PC-3 (cell line): ENCODE measurements around the gene VIM. TPM values are rescaled to one million over a fixed set of nuclear protein-coding genes. Genes with fewer than 3 reads are reported as not detected.

Source experiments
- ATAC-seq: fragments of 200-7000 bp; cut with Tn5 transposase; 2 replicates; pipeline ENCODE4 v1.9.1; 2020; ENCODE audit warnings: mild to moderate bottlenecking, moderate library complexity
- BruUV-seq: library from RNA; stranded (reverse); fragments of 400-500 nt; replicated peaks from 2 replicates; lab custom pipeline; 2021; lab: Mats Ljungman, UMichigan
- CTCF ChIA-PET: fragments of 300-600 bp; sonication (Branson Sonifier 250); formaldehyde crosslinking; loops from one replicate; lab custom pipeline; 2022; ENCODE audit warnings: antibody characterized with exemption; lab: Charles Lee
- POLR2A ChIA-PET: fragments of 300-600 bp; sonication (Branson Sonifier 250); formaldehyde crosslinking; loops from one replicate; lab custom pipeline; 2022; ENCODE audit warnings: antibody characterized with exemption; ENCODE audit not compliant: unreplicated experiment; lab: Charles Lee
- DNase-seq: peaks from one replicate; pipeline ENCODE4 v3.0.0-alpha.2; 2015
- H2AFZ ChIP-seq: fragments of 300-600 bp; sonication (generic); 2 replicates; pipeline ENCODE4 v1.6.0; 2016; ENCODE audit warnings: antibody characterized with exemption, low read length
- H3F3A ChIP-seq: fragments of 300-600 bp; sonication (generic); one replicate; pipeline ENCODE4 v1.6.0; 2017; ENCODE audit warnings: antibody characterized with exemption, low read length, control low read depth, mild to moderate bottlenecking; ENCODE audit not compliant: unreplicated experiment
- H3K27ac ChIP-seq: fragments of 300-600 bp; sonication (generic); 2 replicates; pipeline ENCODE4 v1.5.1; 2016; ENCODE audit warnings: mild to moderate bottlenecking, low read length
- H3K27me3 ChIP-seq: fragments of 300-600 bp; sonication (generic); 2 replicates; pipeline ENCODE4 v1.6.1; 2016; ENCODE audit warnings: low read length, mixed read lengths
- H3K36me3 ChIP-seq: fragments of 300-600 bp; sonication (generic); 2 replicates; pipeline ENCODE4 v1.6.1; 2016; ENCODE audit warnings: low read depth, mixed run types, low read length, mixed read lengths
- H3K4me1 ChIP-seq: fragments of 300-600 bp; sonication (generic); 2 replicates; pipeline ENCODE4 v1.5.1; 2016; ENCODE audit warnings: low read length; ENCODE audit not compliant: insufficient read depth
- H3K4me2 ChIP-seq: fragments of 300-600 bp; sonication (generic); 2 replicates; pipeline ENCODE4 v1.6.0; 2016; ENCODE audit warnings: low read length
- H3K4me3 ChIP-seq: fragments of 300-600 bp; sonication (generic); 2 replicates; pipeline ENCODE4 v1.5.1; 2016; ENCODE audit warnings: mild to moderate bottlenecking, low read length, mixed read lengths
- H3K79me2 ChIP-seq: fragments of 300-600 bp; sonication (generic); 2 replicates; pipeline ENCODE4 v1.6.1; 2017; ENCODE audit warnings: low read length, mixed read lengths
- H3K9ac ChIP-seq: fragments of 300-600 bp; sonication (generic); 2 replicates; pipeline ENCODE4 v1.6.0; 2016; ENCODE audit warnings: mild to moderate bottlenecking, low read length
- H3K9me2 ChIP-seq: fragments of 300-600 bp; sonication (generic); replicated peaks from 2 replicates; pipeline ENCODE4 v1.6.1; 2016; ENCODE audit warnings: mixed run types, low read length, mixed read lengths
- H3K9me3 ChIP-seq: fragments of 300-600 bp; sonication (generic); 2 replicates; pipeline ENCODE4 v1.6.1; 2016; ENCODE audit warnings: low read length, mixed read lengths
- H4K20me1 ChIP-seq: fragments of 300-600 bp; sonication (generic); 2 replicates; pipeline ENCODE4 v1.6.1; 2016; ENCODE audit warnings: low read length, mixed read lengths
- EZH2 ChIP-seq: fragments of 300-600 bp; sonication (generic); IDR thresholded peaks from one replicate; pipeline ENCODE4 v1.6.1; 2017; ENCODE audit warnings: antibody characterized with exemption, mild to moderate bottlenecking, low read length; ENCODE audit not compliant: unreplicated experiment
- EZH2phosphoT487 ChIP-seq: fragments of 300-600 bp; sonication (generic); IDR thresholded peaks from 2 replicates; pipeline ENCODE4 v1.6.1; 2018; ENCODE audit warnings: mild to moderate bottlenecking, antibody characterized with exemption, low read length, borderline replicate concordance
- intact Hi-C: fragments of 100-400 bp; cut with micrococcal nuclease; formaldehyde crosslinking; loops from 2 replicates; pipeline ENCODE4 v1.9.0; 2023
- total RNA-seq: library from RNA; depleted of rRNA; stranded (reverse); fragments of >200 nt; gene quantifications from 2 replicates; pipeline ENCODE4 v1.2.3, GENCODE V29; 2014
- TF ChIP-seq, protein P1 (sequence below): fragments of 300-600 bp; sonication (generic); conservative IDR thresholded peaks from 2 replicates; pipeline ENCODE4 v1.5.1; 2017; ENCODE audit warnings: antibody characterized with exemption, low read depth, mild to moderate bottlenecking, low read length

Gene VIM
- total RNA-seq, 1 experiment from 2014 or later, result 469 TPM

DNA sequence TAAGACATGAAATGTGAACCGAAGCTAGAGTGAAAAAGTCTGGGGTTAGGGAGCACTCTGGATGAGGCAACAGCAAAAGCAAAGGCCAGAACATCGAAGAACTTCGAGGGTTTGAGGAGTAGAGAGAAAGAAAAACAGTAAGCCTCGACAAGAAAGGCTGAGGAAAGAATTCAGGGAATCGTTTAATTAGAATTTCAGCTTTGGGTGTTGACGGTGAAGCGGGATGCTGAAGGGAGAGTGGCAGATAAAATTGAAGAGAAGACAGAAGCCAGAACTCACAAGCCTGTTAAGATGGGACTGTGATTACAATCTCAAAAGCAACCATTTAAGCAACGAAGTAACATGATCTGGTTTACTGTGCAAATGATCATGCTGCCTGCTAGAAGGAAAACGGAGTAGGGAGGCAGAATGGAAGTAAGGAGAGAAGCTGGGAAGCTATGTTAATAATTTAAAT is 28.7 kb upstream of the VIM start:
- H3K4me1 ChIP-seq, result peaks cover 14% of the 10 kb centered on the region
- ATAC-seq, result peak; percentile 27
- peak; percentile 38 for DNase-seq
- peaks cover 9% of the 10 kb centered on the region; the same call in 1 of the 2 replicates for H3K79me2 ChIP-seq
- no TSS peak for BruUV-seq
- H3K4me3 ChIP-seq, result peak overlapping the region; percentile 80
- H3K9ac ChIP-seq, result peak overlapping the region; percentile 93
- H3K4me2 ChIP-seq, result peak overlapping the region; percentile 92
- no peaks in the 10 kb centered on the region for H4K20me1 ChIP-seq
- ChIA-PET CTCF (interaction anchor here (0.6 kb wide), 1 partner anchor 31 kb away, joined by 4 read pairs; no protein-coding TSS in a partner anchor), POLR2A (interaction anchor here (0.6 to 1.3 kb wide), 3 partner anchors 16 to 307 kb away, joined by 5 to 10 read pairs (median 8); no protein-coding TSS in a partner anchor)
- intact Hi-C loops, result no loop called here
- H3K27me3 ChIP-seq, result no peaks in the 10 kb centered on the region
- H2AFZ ChIP-seq, result peak overlapping the region; percentile 65
- H3F3A ChIP-seq, result no peaks in the 10 kb centered on the region
- H3K36me3 ChIP-seq, result no peaks in the 10 kb centered on the region
- no peak for TF ChIP-seq EZH2
- H3K9me2 ChIP-seq, result no peaks in the 10 kb centered on the region
- peak overlapping the region; percentile 19; the same call in 1 of the 2 replicates for H3K27ac ChIP-seq
- H3K9me3 ChIP-seq, result no peaks in the 10 kb centered on the region

DNA sequence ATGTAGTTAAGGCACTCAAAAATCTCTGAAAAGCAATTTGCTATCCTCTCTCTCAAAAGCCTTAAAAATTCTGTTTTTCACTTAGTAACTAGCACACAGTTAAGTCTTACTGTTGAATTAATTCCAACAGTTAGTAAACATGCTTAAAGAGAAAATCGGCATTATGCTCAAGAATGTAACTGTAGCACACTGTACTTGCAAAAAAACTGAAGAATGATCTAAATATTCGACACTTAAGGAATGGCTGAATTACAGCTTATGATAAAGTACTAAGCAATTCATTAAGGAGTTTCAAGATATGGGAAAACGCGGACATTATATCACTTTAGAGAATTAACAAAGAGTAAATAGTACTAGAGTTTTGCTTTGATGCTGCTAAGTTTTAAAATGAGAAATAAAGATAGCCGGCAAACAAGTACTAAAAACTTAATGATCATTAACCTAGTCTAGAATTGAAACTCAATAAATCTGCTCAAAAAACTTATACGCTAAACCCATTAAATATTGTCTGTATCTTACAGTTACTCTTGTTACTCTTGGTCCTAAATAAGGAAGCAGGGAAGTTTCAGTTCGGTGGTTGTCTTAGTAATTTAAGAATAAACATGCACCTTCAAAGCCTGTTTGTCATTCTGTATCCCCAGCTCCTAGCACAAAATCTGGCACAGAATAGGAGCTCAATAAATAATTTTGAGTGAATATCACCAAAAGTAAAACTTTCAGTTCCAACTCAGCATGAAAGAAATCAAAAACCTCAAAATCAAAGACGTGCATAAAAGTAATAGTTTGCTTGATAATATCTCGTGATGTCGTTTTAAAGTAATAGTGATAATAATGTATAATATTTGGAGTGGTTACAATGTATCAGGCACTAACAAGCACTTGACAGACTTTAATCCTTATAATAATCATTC is 27.8 kb upstream of the VIM start:
- TF ChIP-seq EZH2phosphoT487 (no peak), EZH2 (no peak)
- TF ChIP-seq, protein P1, sequence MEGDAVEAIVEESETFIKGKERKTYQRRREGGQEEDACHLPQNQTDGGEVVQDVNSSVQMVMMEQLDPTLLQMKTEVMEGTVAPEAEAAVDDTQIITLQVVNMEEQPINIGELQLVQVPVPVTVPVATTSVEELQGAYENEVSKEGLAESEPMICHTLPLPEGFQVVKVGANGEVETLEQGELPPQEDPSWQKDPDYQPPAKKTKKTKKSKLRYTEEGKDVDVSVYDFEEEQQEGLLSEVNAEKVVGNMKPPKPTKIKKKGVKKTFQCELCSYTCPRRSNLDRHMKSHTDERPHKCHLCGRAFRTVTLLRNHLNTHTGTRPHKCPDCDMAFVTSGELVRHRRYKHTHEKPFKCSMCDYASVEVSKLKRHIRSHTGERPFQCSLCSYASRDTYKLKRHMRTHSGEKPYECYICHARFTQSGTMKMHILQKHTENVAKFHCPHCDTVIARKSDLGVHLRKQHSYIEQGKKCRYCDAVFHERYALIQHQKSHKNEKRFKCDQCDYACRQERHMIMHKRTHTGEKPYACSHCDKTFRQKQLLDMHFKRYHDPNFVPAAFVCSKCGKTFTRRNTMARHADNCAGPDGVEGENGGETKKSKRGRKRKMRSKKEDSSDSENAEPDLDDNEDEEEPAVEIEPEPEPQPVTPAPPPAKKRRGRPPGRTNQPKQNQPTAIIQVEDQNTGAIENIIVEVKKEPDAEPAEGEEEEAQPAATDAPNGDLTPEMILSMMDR, result no peak
- DNase-seq (no peak), ATAC-seq (no peak)
- Histone ChIP-seq H3K79me2 (peaks cover 9% of the 10 kb centered on the region; the same call in 1 of the 2 replicates), H3K9me3 (no peaks in the 10 kb centered on the region), H2AFZ (peak overlapping the region; percentile 71; the same call in 1 of the 2 replicates), H3K9ac (peak overlapping the region; percentile 93), H3K9me2 (no peaks in the 10 kb centered on the region), H3K27ac (peak overlapping the region; percentile 75), H4K20me1 (no peaks in the 10 kb centered on the region), H3K4me1 (peaks cover 14% of the 10 kb centered on the region), H3K4me2 (peak overlapping the region; percentile 92), H3F3A (no peaks in the 10 kb centered on the region), H3K4me3 (peak overlapping the region; percentile 80), H3K27me3 (no peaks in the 10 kb centered on the region), H3K36me3 (no peaks in the 10 kb centered on the region)
- BruUV-seq, result TSS peak; percentile 59
- ChIA-PET POLR2A (interaction anchor here (0.6 to 1.3 kb wide), 4 partner anchors 15 to 308 kb away, joined by 4 to 10 read pairs (median 6); no protein-coding TSS in a partner anchor), CTCF (interaction anchor here (0.6 to 0.7 kb wide), 2 partner anchors 15 to 30 kb away, joined by 4 read pairs; no protein-coding TSS in a partner anchor)
- intact Hi-C loops, result loop anchor here (1.0 to 10.0 kb wide), 3 partner anchors 15 to 135 kb away; no protein-coding TSS in a partner anchor
